CD4-positive, alpha-beta T cell (primary cell): ENCODE data around the gene DENND6B. TPM values are rescaled to one million over a fixed set of nuclear protein-coding genes. Genes with fewer than 3 reads are reported as not detected.

Experiments
- ATAC-seq: fragments of 200-7000 bp; cut with Tn5 transposase; one replicate; pipeline ENCODE4 v1.10.0; 2022; ENCODE audit warnings: mild to moderate bottlenecking; ENCODE audit not compliant: poor library complexity
- CTCF ChIA-PET: fragments of 350-600 bp; sonication (Branson Sonifier 250); formaldehyde crosslinking; loops from one replicate; lab custom pipeline; 2021; ENCODE audit warnings: antibody characterized with exemption, inconsistent platforms; lab: Charles Lee
- POLR2A ChIA-PET: fragments of 350-600 bp; sonication (Branson Sonifier 250); formaldehyde crosslinking; loops from one replicate; lab custom pipeline; 2021; ENCODE audit warnings: antibody characterized with exemption, inconsistent platforms; lab: Charles Lee
- DNase-seq, 14 experiments: peaks; one replicate each; pipeline ENCODE4 v3.0.0-alpha.2; 2013 to 2020; ENCODE audit warnings: mixed read lengths in 2 of 14
- H3K27ac ChIP-seq, 2 donors: one replicate each; pipeline versions ENCODE4 v1.5.1 to v1.7.0; 2013; ENCODE audit warnings: low read length in 2 of 2, low read depth in 1 of 2, mild to moderate bottlenecking in 1 of 2
- H3K27me3 ChIP-seq, 2 experiments: 1 replicate in 1 of 2; 2 replicates in 1 of 2; pipeline versions ENCODE4 v1.6.1 to v1.7.0; 2013; ENCODE audit warnings: low read length in 2 of 2, control low read depth in 1 of 2, mild to moderate bottlenecking in 1 of 2, moderate library complexity in 1 of 2; ENCODE audit not compliant: insufficient read depth in 2 of 2, control insufficient read depth in 1 of 2
- H3K36me3 ChIP-seq: one replicate; pipeline ENCODE4 v1.6.1; 2013; ENCODE audit warnings: low read length, control low read depth; ENCODE audit not compliant: insufficient read depth
- H3K4me1 ChIP-seq: one replicate; pipeline ENCODE4 v1.6.1; 2013; ENCODE audit warnings: low read length, control low read depth; ENCODE audit not compliant: insufficient read depth
- H3K4me3 ChIP-seq: one replicate; pipeline ENCODE4 v1.5.1; 2013; ENCODE audit warnings: mild to moderate bottlenecking, low read length, moderate library complexity
- H3K9me3 ChIP-seq, 2 experiments: 1 replicate in 1 of 2; 2 replicates in 1 of 2; pipeline versions ENCODE4 v1.6.1 to v1.7.0; 2013; ENCODE audit warnings: low read length in 2 of 2, mild to moderate bottlenecking in 2 of 2, control low read depth in 1 of 2, moderate library complexity in 1 of 2; ENCODE audit not compliant: control insufficient read depth in 1 of 2, insufficient read depth in 1 of 2
- H3K27ac Mint-ChIP-seq: one replicate; pipeline ENCODE4 v1.8.0; 2020; ENCODE audit warnings: mixed read lengths
- H3K27me3 Mint-ChIP-seq: one replicate; pipeline ENCODE4 v1.8.0; 2021; ENCODE audit warnings: mixed read lengths
- H3K36me3 Mint-ChIP-seq: one replicate; pipeline ENCODE4 v1.8.0; 2021; ENCODE audit warnings: low read depth, mixed read lengths
- H3K4me1 Mint-ChIP-seq: one replicate; pipeline ENCODE4 v1.8.0; 2021; ENCODE audit warnings: low read depth, mixed read lengths
- H3K4me3 Mint-ChIP-seq: one replicate; pipeline ENCODE4 v1.8.0; 2020; ENCODE audit warnings: mild to moderate bottlenecking, mixed read lengths
- H3K9me3 Mint-ChIP-seq: one replicate; pipeline ENCODE4 v1.8.0; 2020; ENCODE audit warnings: mixed read lengths
- CTCF ChIP-seq: fragments of 200-600 bp; IDR thresholded peaks from one replicate; pipeline ENCODE4 v1.8.0; 2022; ENCODE audit warnings: antibody characterized with exemption, mild to moderate bottlenecking
- intact Hi-C, 2 experiments: fragments of 100-400 bp; cut with DNase I in 1 of 2; cut with micrococcal nuclease in 1 of 2; formaldehyde crosslinking; loops; one replicate each; pipeline versions ENCODE4 v1.15.1 to v1.9.0; 2023 to 2025; cut with DNase I, micrococcal nuclease
- total RNA-seq, 174 experiments: library from RNA in 2 of 174; stranded (reverse) in 2 of 174; gene quantifications; one replicate each; pipeline ENCODE4 v1.2.3 and lab custom pipeline; 2021 to 2026

DENND6B gene
- total RNA-seq, 2 experiments from 2014 or later: 1.8 to 1.9 TPM

- H3K9me3 Mint-ChIP-seq: no peaks in the 10 kb centered on the region
- H3K27me3 Mint-ChIP-seq: peaks cover 37% of the 10 kb centered on the region
- H3K4me3 Mint-ChIP-seq: no peak overlapping the region
- ChIA-PET POLR2A (no interaction called here), CTCF (no interaction called here)
- H3K27ac ChIP-seq: no peak overlapping the region
- ATAC-seq: peak; percentile 29
- no peaks in the 10 kb centered on the region for H3K4me1 Mint-ChIP-seq
- H3K4me1 ChIP-seq: no peaks in the 10 kb centered on the region
- H3K9me3 ChIP-seq: peaks cover 0 to 5% of the 10 kb centered on the region in 2 experiments
- H3K27ac Mint-ChIP-seq: no peak overlapping the region
- no peaks in the 10 kb centered on the region for H3K36me3 ChIP-seq
- no peak overlapping the region for H3K4me3 ChIP-seq
- H3K36me3 Mint-ChIP-seq: no peaks in the 10 kb centered on the region
- no peak for TF ChIP-seq CTCF
- no peak for DNase-seq
- intact Hi-C loops: no loop called here
- H3K27me3 ChIP-seq: peaks cover 25% of the 10 kb centered on the region in 2 experiments
These were observed 27.7 kb downstream of the DENND6B start for GRCh38 chr22:50298937-50299784.

GRCh38 chr22:50298266-50298637 is 28.6 kb downstream of the DENND6B start:
- Mint-ChIP-seq H3K4me1 (no peaks in the 10 kb centered on the region), H3K4me3 (no peak overlapping the region), H3K27me3 (peaks cover 34% of the 10 kb centered on the region), H3K36me3 (no peaks in the 10 kb centered on the region), H3K9me3 (no peaks in the 10 kb centered on the region), H3K27ac (no peak overlapping the region)
- Histone ChIP-seq H3K9me3 (no peaks in the 10 kb centered on the region), H3K27ac (no peak overlapping the region), H3K36me3 (no peaks in the 10 kb centered on the region), H3K4me1 (peaks cover 3% of the 10 kb centered on the region), H3K4me3 (no peak overlapping the region), H3K27me3 (peaks cover 22% of the 10 kb centered on the region in 2 experiments)
- DNase-seq: no peak
- ATAC-seq: no peak
- ChIA-PET CTCF (no interaction called here), POLR2A (no interaction called here)
- intact Hi-C loops: no loop called here
- TF ChIP-seq CTCF: no peak

GRCh38 chr22:50297510-50298265 is 29.1 kb downstream of the DENND6B start:
- no peak for DNase-seq
- Mint-ChIP-seq H3K27ac (no peak overlapping the region), H3K9me3 (no peaks in the 10 kb centered on the region), H3K4me1 (no peaks in the 10 kb centered on the region), H3K4me3 (no peak overlapping the region), H3K36me3 (no peaks in the 10 kb centered on the region), H3K27me3 (peaks cover 32% of the 10 kb centered on the region)
- Histone ChIP-seq H3K27me3 (peaks cover 24% of the 10 kb centered on the region in 2 experiments), H3K9me3 (peaks cover 0 to 4% of the 10 kb centered on the region in 2 experiments), H3K4me3 (no peak overlapping the region), H3K4me1 (peaks cover 3% of the 10 kb centered on the region), H3K27ac (no peak overlapping the region), H3K36me3 (no peaks in the 10 kb centered on the region)
- CTCF ChIA-PET: no interaction called here
- TF ChIP-seq CTCF: no peak
- POLR2A ChIA-PET: no interaction called here
- ATAC-seq: no peak
- intact Hi-C loops: no loop called here
